Adrenal gland (tissue), 5 donors: ENCODE data around the gene C8A.

Experiments
- POLR2A ChIP-seq, 2 donors: fragments of 450-650 bp; IDR thresholded peaks; one replicate each; pipeline ENCODE4 v1.6.1; 2017; ENCODE audit warnings: antibody characterized with exemption in 2 of 2, mild to moderate bottlenecking in 2 of 2, moderate library complexity in 1 of 2
- TF ChIP-seq, protein P1 (sequence below), 6 experiments: fragments of 450-650 bp in 4 of 6; fragments of 200-600 bp in 2 of 6; sonication (generic) in 1 of 6; IDR thresholded peaks; 1 replicate in 5 of 6; 2 replicates in 1 of 6; pipeline versions ENCODE4 v1.5.1 to v1.8.0; 2016 to 2021; ENCODE audit warnings: antibody characterized with exemption in 6 of 6, mild to moderate bottlenecking in 2 of 6, moderate library complexity in 1 of 6
- donor health status: DM: no; HTN: no; CAD: no.

DNA sequence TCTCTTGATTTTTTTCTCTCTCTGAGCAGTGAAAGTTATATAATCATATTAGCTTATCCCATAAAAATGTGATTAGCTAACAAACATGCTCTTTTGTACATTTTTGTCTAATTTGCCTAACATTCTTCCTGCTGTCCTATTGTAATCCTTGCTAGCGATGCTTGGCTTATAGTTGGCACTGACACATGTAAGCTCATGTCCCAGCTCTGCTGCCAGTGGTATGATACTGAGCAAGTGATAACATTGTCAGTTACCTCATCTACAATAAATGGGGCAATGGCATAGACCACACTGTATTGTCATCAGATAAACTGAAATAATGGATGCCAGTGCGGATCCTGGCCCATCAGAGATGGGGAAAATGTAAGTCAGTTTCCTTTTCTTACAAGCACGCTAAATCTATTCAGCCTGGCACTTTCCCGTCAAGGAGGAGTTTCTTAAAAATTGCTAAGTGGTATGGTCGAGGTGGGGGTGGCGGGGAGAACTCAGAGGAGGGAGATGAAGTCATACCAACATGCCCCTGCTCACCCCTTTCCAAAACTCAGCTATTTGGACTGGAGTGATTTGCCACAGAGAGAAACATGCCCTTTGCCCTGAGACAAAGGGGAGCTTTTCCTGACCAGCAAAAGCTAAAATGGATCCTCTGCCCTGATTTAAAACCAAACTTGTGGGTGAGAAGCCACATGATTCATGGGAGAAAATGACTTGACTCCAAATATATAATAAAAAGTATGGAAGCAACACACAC, 36.7 kb upstream of the C8A start:
- TF ChIP-seq POLR2A (IDR thresholded peaks at IDR 0.05) = no peak
- TF ChIP-seq, protein P1, sequence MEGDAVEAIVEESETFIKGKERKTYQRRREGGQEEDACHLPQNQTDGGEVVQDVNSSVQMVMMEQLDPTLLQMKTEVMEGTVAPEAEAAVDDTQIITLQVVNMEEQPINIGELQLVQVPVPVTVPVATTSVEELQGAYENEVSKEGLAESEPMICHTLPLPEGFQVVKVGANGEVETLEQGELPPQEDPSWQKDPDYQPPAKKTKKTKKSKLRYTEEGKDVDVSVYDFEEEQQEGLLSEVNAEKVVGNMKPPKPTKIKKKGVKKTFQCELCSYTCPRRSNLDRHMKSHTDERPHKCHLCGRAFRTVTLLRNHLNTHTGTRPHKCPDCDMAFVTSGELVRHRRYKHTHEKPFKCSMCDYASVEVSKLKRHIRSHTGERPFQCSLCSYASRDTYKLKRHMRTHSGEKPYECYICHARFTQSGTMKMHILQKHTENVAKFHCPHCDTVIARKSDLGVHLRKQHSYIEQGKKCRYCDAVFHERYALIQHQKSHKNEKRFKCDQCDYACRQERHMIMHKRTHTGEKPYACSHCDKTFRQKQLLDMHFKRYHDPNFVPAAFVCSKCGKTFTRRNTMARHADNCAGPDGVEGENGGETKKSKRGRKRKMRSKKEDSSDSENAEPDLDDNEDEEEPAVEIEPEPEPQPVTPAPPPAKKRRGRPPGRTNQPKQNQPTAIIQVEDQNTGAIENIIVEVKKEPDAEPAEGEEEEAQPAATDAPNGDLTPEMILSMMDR (IDR thresholded peaks at IDR 0.05) = no peak
